MCF 10A (cell line): Measurements from ENCODE around the gene BACH2. TPM values are rescaled to one million over a fixed set of nuclear protein-coding genes. Genes with fewer than 3 reads are reported as not detected.
"Not testable (repeated sequence)": the region's sequence is repeated elsewhere in the genome, so short reads cannot be mapped to it uniquely, and the experiment has no call there.

ENCODE experiments used
- BruUV-seq: library from RNA; stranded (reverse); fragments of 400-500 nt; replicated peaks from 2 replicates; lab custom pipeline; 2021; lab: Mats Ljungman, UMichigan
- CTCF ChIA-PET: fragments of 300-600 bp; sonication (Branson Sonifier 250); formaldehyde crosslinking; extraction: SDS; loops from one replicate; lab custom pipeline; 2021; ENCODE audit warnings: antibody characterized with exemption, inconsistent platforms; lab: Yijun Ruan, JAX
- POLR2A ChIA-PET: fragments of 300-600, 350-650 bp; sonication (Branson Sonifier 250); formaldehyde crosslinking; extraction: SDS; loops from one replicate; lab custom pipeline; 2020; ENCODE audit warnings: antibody characterized with exemption, inconsistent platforms; lab: Yijun Ruan, JAX
- DNase-seq: peaks from one replicate; pipeline ENCODE4 v3.0.0-alpha.2; 2018; ENCODE audit not compliant: unreplicated experiment
- H3K27ac Mint-ChIP-seq: one replicate; pipeline ENCODE4 v1.8.0; 2022; ENCODE audit warnings: mild to moderate bottlenecking, low read depth, mixed read lengths; ENCODE audit not compliant: unreplicated experiment
- H3K27me3 Mint-ChIP-seq: one replicate; pipeline ENCODE4 v1.8.0; 2022; ENCODE audit warnings: mixed read lengths; ENCODE audit not compliant: insufficient read depth, unreplicated experiment
- H3K36me3 Mint-ChIP-seq: one replicate; pipeline ENCODE4 v1.8.0; 2022; ENCODE audit warnings: mild to moderate bottlenecking, moderate library complexity, mixed read lengths; ENCODE audit not compliant: insufficient read depth, unreplicated experiment
- H3K4me1 Mint-ChIP-seq: one replicate; pipeline ENCODE4 v1.8.0; 2022; ENCODE audit warnings: mixed read lengths; ENCODE audit not compliant: insufficient read depth, unreplicated experiment
- H3K4me3 Mint-ChIP-seq: one replicate; pipeline ENCODE4 v1.8.0; 2022; ENCODE audit warnings: mild to moderate bottlenecking, moderate library complexity, mixed read lengths; ENCODE audit not compliant: unreplicated experiment
- H3K9me3 Mint-ChIP-seq: one replicate; pipeline ENCODE4 v1.8.0; 2022; ENCODE audit warnings: mixed read lengths; ENCODE audit not compliant: unreplicated experiment
- CTCF ChIP-seq: fragments of 200-600 bp; IDR thresholded peaks from one replicate; pipeline ENCODE4 v1.8.0; 2022; ENCODE audit warnings: antibody characterized with exemption, mild to moderate bottlenecking; ENCODE audit not compliant: unreplicated experiment
- intact Hi-C: fragments of 100-400 bp; cut with micrococcal nuclease; formaldehyde crosslinking; loops from 2 replicates; pipeline ENCODE4 v1.14.1; 2022
- total RNA-seq: library from RNA; stranded (reverse); gene quantifications from 2 replicates; pipeline ENCODE4 v1.2.3, GENCODE V29; 2022

BACH2 gene
- total RNA-seq, 1 experiment from 2014 or later: 9.9 TPM

GRCh38 chr6:89910902-89911240 lies 385.8 kb downstream of the BACH2 start:
- no peaks in the 10 kb centered on the region for H3K27me3 Mint-ChIP-seq
- DNase-seq: no peak
- intact Hi-C loops: no loop called here
- H3K27ac Mint-ChIP-seq: no peak overlapping the region
- no peaks in the 10 kb centered on the region for H3K9me3 Mint-ChIP-seq
- no peak overlapping the region for H3K4me3 Mint-ChIP-seq
- ChIA-PET POLR2A (interaction anchor here (0.7 kb wide), 2 partner anchors 195 to 950 kb away, joined by 3 to 5 read pairs; no protein-coding TSS in a partner anchor), CTCF (no interaction called here)
- no TSS peak for BruUV-seq
- no peaks in the 10 kb centered on the region for H3K36me3 Mint-ChIP-seq
- no peaks in the 10 kb centered on the region for H3K4me1 Mint-ChIP-seq
- no peak for TF ChIP-seq CTCF

GRCh38 chr6:89910001-89910901 lies 386.4 kb downstream of the BACH2 start:
- H3K4me3 Mint-ChIP-seq, H3K27ac Mint-ChIP-seq, H3K4me1 Mint-ChIP-seq, CTCF ChIA-PET, BruUV-seq, intact Hi-C loops, H3K36me3 Mint-ChIP-seq, DNase-seq, H3K27me3 Mint-ChIP-seq, H3K9me3 Mint-ChIP-seq: not testable (repeated sequence)
- POLR2A ChIA-PET: interaction anchor here (0.7 kb wide), 1 partner anchor 950 kb away, joined by 3 read pairs; no protein-coding TSS in a partner anchor

GRCh38 chr6:89895276-89895874 lies 401.3 kb downstream of the BACH2 start:
- DNase-seq: peak; percentile 65
- CTCF ChIA-PET: interaction anchor here (0.5 to 0.8 kb wide), 3 partner anchors 34 to 595 kb away, joined by 3 read pairs; no protein-coding TSS in a partner anchor
- TF ChIP-seq CTCF: no peak

GRCh38 chr6:89894169-89894568 lies 402.5 kb downstream of the BACH2 start, which contains the start of gene GJA10:
Gene GJA10 (plus strand): TSS chr6:89894469. CDS start chr6:89894469, 0 bp downstream.
- Mint-ChIP-seq H3K27me3 (peaks cover 25% of the 10 kb centered on the region), H3K27ac (no peak within 1 kb of the TSS), H3K36me3 (no peaks in the 10 kb centered on the region), H3K4me3 (no peak within 1 kb of the TSS), H3K9me3 (no peaks in the 10 kb centered on the region), H3K4me1 (no peaks in the 10 kb centered on the region)
- no TSS peak for BruUV-seq
- POLR2A ChIA-PET: no interaction called here
- intact Hi-C loops: no loop called here
- CTCF ChIA-PET: no interaction called here
- DNase-seq: no peak
- TF ChIP-seq CTCF: no peak

More at GRCh38 chr6:89895276-89895874, 401.3 kb downstream of the BACH2 start:
- no peaks in the 10 kb centered on the region for H3K9me3 Mint-ChIP-seq
- H3K36me3 Mint-ChIP-seq: no peaks in the 10 kb centered on the region
- POLR2A ChIA-PET: no interaction called here
- intact Hi-C loops: no loop called here
- H3K27ac Mint-ChIP-seq: no peak overlapping the region
- H3K27me3 Mint-ChIP-seq: peaks cover 18% of the 10 kb centered on the region
- no peak overlapping the region for H3K4me3 Mint-ChIP-seq
- no TSS peak for BruUV-seq
- H3K4me1 Mint-ChIP-seq: no peaks in the 10 kb centered on the region
